A673 (cell line): Measurements from ENCODE around the gene MIGA1. TPM values are rescaled to one million over a fixed set of nuclear protein-coding genes. Genes with fewer than 3 reads are reported as not detected.

Experiments
- BruUV-seq: library from RNA; stranded (reverse); fragments of 400-500 nt; replicated peaks from 2 replicates; lab custom pipeline; 2021; lab: Mats Ljungman, UMichigan
- CTCF ChIA-PET: fragments of 300-600 bp; sonication (Branson Sonifier 250); formaldehyde crosslinking; loops from one replicate; lab custom pipeline; 2022; ENCODE audit warnings: antibody characterized with exemption; lab: Charles Lee
- POLR2A ChIA-PET: fragments of 300-600 bp; sonication (Branson Sonifier 250); formaldehyde crosslinking; loops from one replicate; lab custom pipeline; 2022; ENCODE audit warnings: antibody characterized with exemption; ENCODE audit not compliant: low non-redundant PET; lab: Charles Lee
- DNase-seq: peaks from one replicate; pipeline ENCODE4 v3.0.0-alpha.2; 2015; ENCODE audit warnings: low spot score
- H3K27ac ChIP-seq: fragments of 200-600 bp; sonication (generic); 2 replicates; pipeline ENCODE4 v1.5.1; 2016; ENCODE audit warnings: mixed run types, low read depth, mild to moderate bottlenecking, mixed read lengths, antibody characterized with exemption, low read length; ENCODE audit not compliant: poor library complexity, severe bottlenecking
- H3K27me3 ChIP-seq: fragments of 200-600 bp; sonication (generic); replicated peaks from 2 replicates; pipeline ENCODE4 v1.6.1; 2017; ENCODE audit warnings: mixed run types, low read depth, mild to moderate bottlenecking, mixed read lengths, antibody characterized with exemption, low read length; ENCODE audit not compliant: insufficient read depth, poor library complexity
- H3K36me3 ChIP-seq: fragments of 200-600 bp; sonication (generic); 2 replicates; pipeline ENCODE4 v1.6.1; 2016; ENCODE audit warnings: mixed run types, mild to moderate bottlenecking, mixed read lengths, antibody characterized with exemption, low read length; ENCODE audit not compliant: insufficient read depth, poor library complexity, severe bottlenecking
- H3K4me1 ChIP-seq: fragments of 200-600 bp; sonication (generic); 2 replicates; pipeline ENCODE4 v1.6.1; 2017; ENCODE audit warnings: mixed run types, mild to moderate bottlenecking, mixed read lengths, antibody characterized with exemption, low read length; ENCODE audit not compliant: insufficient read depth, poor library complexity, severe bottlenecking
- H3K4me3 ChIP-seq: fragments of 200-600 bp; sonication (generic); 2 replicates; pipeline ENCODE4 v1.5.1; 2016; ENCODE audit warnings: low read depth, mixed run types, mild to moderate bottlenecking, mixed read lengths, low read length; ENCODE audit not compliant: poor library complexity, severe bottlenecking
- H3K9me3 ChIP-seq: fragments of 200-600 bp; sonication (generic); 2 replicates; pipeline ENCODE4 v1.6.1; 2016; ENCODE audit warnings: mixed run types, low read depth, mild to moderate bottlenecking, mixed read lengths, antibody characterized with exemption, low read length; ENCODE audit not compliant: poor library complexity, severe bottlenecking
- EZH2 ChIP-seq: fragments of 200-600 bp; sonication (generic); IDR thresholded peaks from 2 replicates; pipeline ENCODE4 v1.6.1; 2017; ENCODE audit warnings: borderline replicate concordance, low read depth, mild to moderate bottlenecking, mixed read lengths, antibody characterized with exemption, low read length; ENCODE audit not compliant: poor library complexity, severe bottlenecking
- intact Hi-C: fragments of 100-400 bp; cut with micrococcal nuclease; formaldehyde crosslinking; loops from one replicate; pipeline ENCODE4 v1.10.0; 2022; ENCODE audit not compliant: unreplicated experiment
- total RNA-seq: library from RNA; stranded (reverse); gene quantifications from 2 replicates; pipeline ENCODE4 v1.2.3, GENCODE V29; 2021
- TF ChIP-seq, protein P1 (sequence below): fragments of 300-800, 200-600 bp; sonication (generic); conservative IDR thresholded peaks from 2 replicates; pipeline ENCODE4 v1.5.1; 2017; ENCODE audit warnings: low read depth, mild to moderate bottlenecking, antibody characterized with exemption, low read length, moderate library complexity, mixed read lengths

Gene MIGA1
- total RNA-seq, 1 experiment from 2014 or later: 14.1 TPM

DNA sequence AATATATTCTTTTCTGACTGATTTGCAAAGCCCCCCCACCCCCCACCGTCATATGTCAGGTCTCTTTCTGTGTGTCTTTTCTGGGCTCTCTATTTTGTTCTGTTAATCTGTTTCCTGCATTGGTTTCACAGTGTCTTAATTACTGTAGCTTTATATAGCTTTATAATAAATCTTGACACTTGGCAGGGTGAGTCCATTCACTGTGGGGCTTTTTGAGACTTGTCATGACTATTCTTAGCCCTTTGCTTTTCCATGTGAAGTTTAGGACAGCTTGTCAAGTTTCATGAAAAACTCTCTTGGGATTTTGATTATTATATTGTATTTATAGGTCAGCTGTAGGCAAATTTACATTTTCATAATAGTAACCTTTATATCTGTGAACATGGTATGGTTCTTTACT is 50.4 kb downstream of the MIGA1 start:
- no TSS peak for BruUV-seq
- intact Hi-C loops: loop anchor here (10.0 kb wide), 1 partner anchor 285 kb away; no protein-coding TSS in a partner anchor

DNA sequence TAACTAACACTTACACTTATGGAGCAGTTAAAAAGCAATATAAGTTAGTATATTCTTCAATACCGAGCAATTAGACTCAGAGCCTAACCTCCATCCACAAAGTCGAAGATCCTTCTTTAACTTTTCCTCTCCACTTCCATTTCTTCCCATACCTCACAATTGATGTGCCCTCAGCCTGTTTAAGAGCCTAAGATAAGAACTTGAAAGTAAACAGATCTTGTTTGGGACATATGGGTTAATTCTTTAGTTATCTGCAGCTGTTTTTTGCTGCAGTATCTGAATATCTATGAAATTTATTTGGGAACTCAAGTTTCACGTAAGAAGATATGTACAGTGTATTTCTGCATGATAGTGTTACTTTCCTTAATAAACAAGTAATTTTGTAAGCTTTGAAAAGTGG is 51.5 kb downstream of the MIGA1 start:
- Histone ChIP-seq H3K4me3 (no peak overlapping the region), H3K27me3 (no peaks in the 10 kb centered on the region), H3K4me1 (peaks cover 30% of the 10 kb centered on the region), H3K27ac (no peak overlapping the region), H3K36me3 (peaks cover 5% of the 10 kb centered on the region), H3K9me3 (no peaks in the 10 kb centered on the region)
- no peak for TF ChIP-seq EZH2
- TF ChIP-seq, protein P1, sequence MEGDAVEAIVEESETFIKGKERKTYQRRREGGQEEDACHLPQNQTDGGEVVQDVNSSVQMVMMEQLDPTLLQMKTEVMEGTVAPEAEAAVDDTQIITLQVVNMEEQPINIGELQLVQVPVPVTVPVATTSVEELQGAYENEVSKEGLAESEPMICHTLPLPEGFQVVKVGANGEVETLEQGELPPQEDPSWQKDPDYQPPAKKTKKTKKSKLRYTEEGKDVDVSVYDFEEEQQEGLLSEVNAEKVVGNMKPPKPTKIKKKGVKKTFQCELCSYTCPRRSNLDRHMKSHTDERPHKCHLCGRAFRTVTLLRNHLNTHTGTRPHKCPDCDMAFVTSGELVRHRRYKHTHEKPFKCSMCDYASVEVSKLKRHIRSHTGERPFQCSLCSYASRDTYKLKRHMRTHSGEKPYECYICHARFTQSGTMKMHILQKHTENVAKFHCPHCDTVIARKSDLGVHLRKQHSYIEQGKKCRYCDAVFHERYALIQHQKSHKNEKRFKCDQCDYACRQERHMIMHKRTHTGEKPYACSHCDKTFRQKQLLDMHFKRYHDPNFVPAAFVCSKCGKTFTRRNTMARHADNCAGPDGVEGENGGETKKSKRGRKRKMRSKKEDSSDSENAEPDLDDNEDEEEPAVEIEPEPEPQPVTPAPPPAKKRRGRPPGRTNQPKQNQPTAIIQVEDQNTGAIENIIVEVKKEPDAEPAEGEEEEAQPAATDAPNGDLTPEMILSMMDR: no peak
- CTCF ChIA-PET: no interaction called here
- intact Hi-C loops: no loop called here
- DNase-seq: no peak
- BruUV-seq: no TSS peak
- POLR2A ChIA-PET: no interaction called here

More for the DNA sequence above, 50.4 kb downstream of the MIGA1 start:
- peaks cover 5% of the 10 kb centered on the region for H3K36me3 ChIP-seq
- H3K4me3 ChIP-seq: no peak overlapping the region
- DNase-seq: peak; percentile 38
- no peaks in the 10 kb centered on the region for H3K9me3 ChIP-seq
- no peak for TF ChIP-seq EZH2
- TF ChIP-seq, protein P1: no peak
- H3K27me3 ChIP-seq: no peaks in the 10 kb centered on the region
- no peak overlapping the region for H3K27ac ChIP-seq
- peaks cover 34% of the 10 kb centered on the region for H3K4me1 ChIP-seq
- POLR2A ChIA-PET: interaction anchor here (0.6 kb wide), 1 partner anchor 25 kb away, joined by 9 read pairs; no protein-coding TSS in a partner anchor
- CTCF ChIA-PET: no interaction called here

DNA sequence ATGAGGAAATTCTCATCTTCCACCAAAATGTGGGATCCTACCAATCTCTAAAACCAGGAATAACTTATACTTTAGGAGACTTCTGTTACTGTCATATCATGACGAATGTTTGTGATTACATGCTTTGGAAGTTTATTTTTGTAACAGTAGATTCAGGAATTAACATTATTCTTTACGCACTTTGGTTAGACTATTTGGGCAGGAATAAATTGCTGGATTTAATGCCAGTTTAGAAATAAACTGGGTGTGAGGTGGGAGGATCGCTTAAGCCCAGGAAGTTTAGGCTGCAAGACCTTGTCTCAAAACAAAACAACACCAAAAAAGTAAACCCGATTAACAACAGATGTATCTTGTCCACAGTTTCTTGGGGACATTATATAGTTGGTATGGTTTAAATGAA is 52.1 kb downstream of the MIGA1 start:
- no peaks in the 10 kb centered on the region for H3K9me3 ChIP-seq
- H3K4me1 ChIP-seq: peaks cover 30% of the 10 kb centered on the region
- CTCF ChIA-PET: no interaction called here
- BruUV-seq: no TSS peak
- no peaks in the 10 kb centered on the region for H3K27me3 ChIP-seq
- H3K4me3 ChIP-seq: no peak overlapping the region
- H3K27ac ChIP-seq: no peak overlapping the region
- peaks cover 5% of the 10 kb centered on the region for H3K36me3 ChIP-seq
- intact Hi-C loops: no loop called here
- TF ChIP-seq EZH2: no peak
- TF ChIP-seq, protein P1: no peak
- POLR2A ChIA-PET: no interaction called here
- no peak for DNase-seq
